Tibial nerve (tissue), 4 donors: ENCODE data around the gene CCDC183. TPM values are rescaled to one million over a fixed set of nuclear protein-coding genes. Genes with fewer than 3 reads are reported as not detected.

Experiments
- DNase-seq, 2 donors: peaks; one replicate each; pipeline ENCODE4 v3.0.0-alpha.2; 2019; ENCODE audit warnings: low spot score in 2 of 2
- H3K27ac ChIP-seq, 4 donors: fragments of 200-600 bp; sonication (generic) in 3 of 4; one replicate each; pipeline ENCODE4 v1.5.1; 2017 to 2019; ENCODE audit warnings: mild to moderate bottlenecking in 1 of 4
- H3K27me3 ChIP-seq, 2 donors: fragments of 200-600 bp; sonication (generic) in 1 of 2; one replicate each; pipeline versions ENCODE4 v1.5.1 to v1.6.0; 2017 to 2019
- H3K36me3 ChIP-seq, 3 donors: fragments of 200-600 bp; sonication (generic); one replicate each; pipeline ENCODE4 v1.5.1; 2018 to 2019
- H3K4me1 ChIP-seq, 4 donors: fragments of 200-600 bp; sonication (generic) in 3 of 4; one replicate each; pipeline ENCODE4 v1.5.1; 2017 to 2019
- H3K4me3 ChIP-seq, 4 donors: fragments of 200-600 bp; sonication (generic) in 3 of 4; one replicate each; pipeline ENCODE4 v1.5.1; 2017 to 2019; ENCODE audit warnings: mild to moderate bottlenecking in 1 of 4, moderate library complexity in 1 of 4
- H3K9me3 ChIP-seq, 4 donors: fragments of 200-600 bp; sonication (generic) in 3 of 4; one replicate each; pipeline ENCODE4 v1.5.1; 2017 to 2019
- CTCF ChIP-seq, 5 experiments: fragments of 200-600 bp in 3 of 5; fragments of 450-650 bp in 2 of 5; sonication (generic) in 3 of 5; IDR thresholded peaks; one replicate each; pipeline ENCODE4 v1.5.1; 2016 to 2019; ENCODE audit warnings: antibody characterized with exemption in 5 of 5, mild to moderate bottlenecking in 3 of 5, moderate library complexity in 2 of 5
- EP300 ChIP-seq, 2 donors: sonication (generic); formaldehyde crosslinking; IDR thresholded peaks; one replicate each; pipeline ENCODE4 v1.6.1; 2017; ENCODE audit warnings: antibody characterized with exemption in 2 of 2, mild to moderate bottlenecking in 1 of 2
- POLR2A ChIP-seq, 2 donors: fragments of 450-650 bp; IDR thresholded peaks; one replicate each; pipeline ENCODE4 v1.6.1; 2017; ENCODE audit warnings: antibody characterized with exemption in 2 of 2, mild to moderate bottlenecking in 2 of 2, moderate library complexity in 2 of 2
- WGBS, 2 donors: methylation state at CpG; one replicate each; pipeline ENCODE4 v1.1.5; 2018; 5-methylcytosine and 5-hydroxymethylcytosine counted together
- total RNA-seq, 4 donors: library from RNA; depleted of rRNA; stranded (reverse); fragments of >200 nt; gene quantifications; one replicate each; pipeline ENCODE4 v1.1.0, GENCODE V29; 2016

The CCDC183 gene
- total RNA-seq, 4 donors from 2014 or later: 1.5 to 5.1 (median 4.1) TPM

GRCh38 chr9:136815422-136815782 lies 19.3 kb downstream of the CCDC183 start:
- Histone ChIP-seq H3K27ac (no peak overlapping the region), H3K4me3 (no peak overlapping the region), H3K4me1 (peaks cover 0 to 16% (median 2%) of the 10 kb centered on the region in 4 donors), H3K9me3 (no peaks in the 10 kb centered on the region), H3K27me3 (no peaks in the 10 kb centered on the region), H3K36me3 (peaks cover 0 to 39% (median 0%) of the 10 kb centered on the region in 3 donors)
- TF ChIP-seq EP300 (IDR thresholded peaks at IDR 0.05) (no peak), CTCF (IDR thresholded peaks at IDR 0.05) (no peak), POLR2A (IDR thresholded peaks at IDR 0.05) (no peak)
- 0 to 34% methylated on average over 1 of the region's 1 CpG for WGBS, 2 donors
- DNase-seq: no peak

GRCh38 chr9:136820971-136821825 lies 25.1 kb downstream of the CCDC183 start:
- no peak for DNase-seq
- H3K4me1 ChIP-seq: peaks cover 0 to 18% (median 5%) of the 10 kb centered on the region in 4 donors
- H3K36me3 ChIP-seq: peaks cover 0 to 36% (median 0%) of the 10 kb centered on the region in 3 donors
- H3K27ac ChIP-seq: peak overlapping the region in 3 of 4 donors; percentile 6 to 61 (median 15)
- 23 to 32% methylated on average over 24 to 32 of the region's 83 CpGs for WGBS, 2 donors
- H3K9me3 ChIP-seq: no peaks in the 10 kb centered on the region
- H3K4me3 ChIP-seq: peak overlapping the region; percentile 12 to 50 (median 34)
- TF ChIP-seq EP300 (IDR thresholded peaks at IDR 0.05) (no peak), CTCF (IDR thresholded peaks at IDR 0.05) (no peak), POLR2A (IDR thresholded peaks at IDR 0.05) (no peak)
- H3K27me3 ChIP-seq: no peaks in the 10 kb centered on the region

- 78 to 84% methylated on average over 32 to 40 of the region's 42 CpGs for WGBS, 2 donors
- no peak for TF ChIP-seq CTCF (IDR thresholded peaks at IDR 0.05)
- no peak for TF ChIP-seq EP300 (IDR thresholded peaks at IDR 0.05)
- TF ChIP-seq POLR2A (IDR thresholded peaks at IDR 0.05): no peak
- no peak for DNase-seq
- Histone ChIP-seq H3K4me1 (peaks cover 0 to 18% (median 5%) of the 10 kb centered on the region in 4 donors), H3K36me3 (peaks cover 0 to 42% (median 0%) of the 10 kb centered on the region in 3 donors), H3K27me3 (no peaks in the 10 kb centered on the region), H3K4me3 (peak overlapping the region in 2 of 4 donors; percentile 35 to 50), H3K27ac (peak overlapping the region in 1 of 4 donors; percentile 61), H3K9me3 (no peaks in the 10 kb centered on the region)
These were observed 25.8 kb downstream of the CCDC183 start for GRCh38 chr9:136821826-136822544.

GRCh38 chr9:136823136-136824046 lies 27.3 kb downstream of the CCDC183 start:
- Histone ChIP-seq H3K36me3 (peaks cover 0 to 55% (median 0%) of the 10 kb centered on the region in 3 donors), H3K4me1 (peaks cover 0 to 18% (median 5%) of the 10 kb centered on the region in 4 donors), H3K9me3 (no peaks in the 10 kb centered on the region), H3K4me3 (no peak overlapping the region), H3K27me3 (no peaks in the 10 kb centered on the region), H3K27ac (no peak overlapping the region)
- 87% methylated on average over 27 to 30 of the region's 30 CpGs for WGBS, 2 donors
- no peak for TF ChIP-seq CTCF (IDR thresholded peaks at IDR 0.05)
- no peak for TF ChIP-seq POLR2A (IDR thresholded peaks at IDR 0.05)
- no peak for TF ChIP-seq EP300 (IDR thresholded peaks at IDR 0.05)
- no peak for DNase-seq
